Natural killer cell (primary cell): ENCODE data around the gene AOX1. TPM values are rescaled to one million over a fixed set of nuclear protein-coding genes. Genes with fewer than 3 reads are reported as not detected.

ENCODE experiments used
- ATAC-seq, 3 donors: fragments of 150-1000 bp in 2 of 3; fragments of 200-7000 bp in 1 of 3; cut with Tn5 transposase; 1 replicate in 1 of 3; 2 replicates in 2 of 3; pipeline ENCODE4 v1.10.0; 2021; ENCODE audit warnings: mild to moderate bottlenecking in 2 of 3, moderate library complexity in 2 of 3
- DNase-seq, 2 donors: peaks; one replicate each; pipeline versions ENCODE4 v3.0.0 to v3.0.0-alpha.2; 2013 to 2021; ENCODE audit warnings: mixed read lengths in 1 of 2
- H3K27ac ChIP-seq: one replicate; pipeline ENCODE4 v1.5.1; 2013; ENCODE audit warnings: mild to moderate bottlenecking, low read length
- H3K27me3 ChIP-seq: one replicate; pipeline ENCODE4 v1.6.1; 2013; ENCODE audit warnings: low read length; ENCODE audit not compliant: control insufficient read depth, insufficient read depth
- H3K36me3 ChIP-seq: one replicate; pipeline ENCODE4 v1.6.1; 2013; ENCODE audit warnings: low read length; ENCODE audit not compliant: control insufficient read depth, insufficient read depth
- H3K4me1 ChIP-seq: one replicate; pipeline ENCODE4 v1.6.1; 2013; ENCODE audit warnings: low read length; ENCODE audit not compliant: control insufficient read depth, insufficient read depth
- H3K4me3 ChIP-seq: one replicate; pipeline ENCODE4 v1.5.1; 2013; ENCODE audit warnings: low read length
- H3K9me3 ChIP-seq: one replicate; pipeline ENCODE4 v1.6.1; 2013; ENCODE audit warnings: low read length; ENCODE audit not compliant: control insufficient read depth, insufficient read depth
- H3K27ac Mint-ChIP-seq, 2 donors: one replicate each; pipeline ENCODE4 v1.8.0; 2022; ENCODE audit warnings: mild to moderate bottlenecking in 2 of 2, mixed read lengths in 2 of 2, moderate library complexity in 1 of 2
- H3K27me3 Mint-ChIP-seq, 2 donors: one replicate each; pipeline ENCODE4 v1.8.0; 2022; ENCODE audit warnings: low read depth in 2 of 2, mixed read lengths in 2 of 2
- H3K36me3 Mint-ChIP-seq: one replicate; pipeline ENCODE4 v1.8.0; 2022; ENCODE audit warnings: mixed read lengths
- H3K4me1 Mint-ChIP-seq, 2 donors: one replicate each; pipeline ENCODE4 v1.8.0; 2022; ENCODE audit warnings: mixed read lengths in 2 of 2
- H3K4me3 Mint-ChIP-seq: one replicate; pipeline ENCODE4 v1.8.0; 2022; ENCODE audit warnings: mild to moderate bottlenecking, moderate library complexity, mixed read lengths
- H3K9me3 Mint-ChIP-seq, 2 donors: one replicate each; pipeline ENCODE4 v1.8.0; 2022; ENCODE audit warnings: mixed read lengths in 2 of 2
- WGBS: methylation state at CpG from one replicate; pipeline ENCODE4 v1.1.7; 2013; ENCODE audit warnings: missing lambda C conversion rate; ENCODE audit not compliant: insufficient coverage; 5-methylcytosine and 5-hydroxymethylcytosine counted together
- intact Hi-C: fragments of 100-400 bp; cut with micrococcal nuclease; formaldehyde crosslinking; loops from one replicate; pipeline ENCODE4 v1.14.2; 2022
- total RNA-seq, 4 donors: library from RNA; stranded (reverse); fragments of 120-200 nt in 1 of 4; gene quantifications; one replicate each; pipeline versions ENCODE4 v1.2.3 to v1.2.4, GENCODE V29; 2013 to 2022
- TF ChIP-seq, protein P1 (sequence below): fragments of 200-600 bp; IDR thresholded peaks from one replicate; pipeline ENCODE4 v1.8.0; 2022; ENCODE audit warnings: antibody characterized with exemption

Gene AOX1
- total RNA-seq, 3 donors from 2014 or later (not counting 1 experiment from before 2014, with no cell fraction given) = not detected

DNA sequence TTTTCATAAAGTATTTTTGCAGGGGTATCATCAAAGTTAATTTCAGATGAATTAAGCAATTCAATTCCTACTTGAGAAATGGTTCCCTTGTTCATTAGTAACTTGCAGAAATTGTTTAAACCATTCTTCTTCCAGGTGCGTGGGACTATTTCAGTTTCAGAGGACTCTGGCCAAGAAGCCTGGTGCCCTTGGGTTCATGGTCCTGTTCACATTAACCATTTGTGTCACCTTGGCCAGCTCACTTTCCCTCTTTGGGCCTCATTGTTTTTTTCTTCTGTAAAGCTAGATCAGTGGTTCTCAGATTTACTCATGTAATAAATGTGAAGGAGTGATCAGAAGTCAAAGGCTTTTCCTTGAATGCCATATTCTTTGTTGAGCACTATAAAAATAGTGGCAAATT lies 113.5 kb downstream of the AOX1 start:
- H3K27me3 Mint-ChIP-seq = peaks cover 10 to 15% of the 10 kb centered on the region in 2 donors
- no peaks in the 10 kb centered on the region for H3K27me3 ChIP-seq
- no peaks in the 10 kb centered on the region for H3K9me3 Mint-ChIP-seq
- 28% methylated on average over 1 of the region's 1 CpG for WGBS
- peaks cover 10% of the 10 kb centered on the region for H3K4me1 ChIP-seq
- H3K36me3 Mint-ChIP-seq = no peaks in the 10 kb centered on the region
- ATAC-seq (no peak), DNase-seq (no peak)
- H3K4me1 Mint-ChIP-seq = no peaks in the 10 kb centered on the region
- H3K36me3 ChIP-seq = no peaks in the 10 kb centered on the region
- H3K4me3 Mint-ChIP-seq = no peak overlapping the region
- H3K27ac ChIP-seq = no peak overlapping the region
- no peak overlapping the region for H3K27ac Mint-ChIP-seq
- TF ChIP-seq, protein P1, sequence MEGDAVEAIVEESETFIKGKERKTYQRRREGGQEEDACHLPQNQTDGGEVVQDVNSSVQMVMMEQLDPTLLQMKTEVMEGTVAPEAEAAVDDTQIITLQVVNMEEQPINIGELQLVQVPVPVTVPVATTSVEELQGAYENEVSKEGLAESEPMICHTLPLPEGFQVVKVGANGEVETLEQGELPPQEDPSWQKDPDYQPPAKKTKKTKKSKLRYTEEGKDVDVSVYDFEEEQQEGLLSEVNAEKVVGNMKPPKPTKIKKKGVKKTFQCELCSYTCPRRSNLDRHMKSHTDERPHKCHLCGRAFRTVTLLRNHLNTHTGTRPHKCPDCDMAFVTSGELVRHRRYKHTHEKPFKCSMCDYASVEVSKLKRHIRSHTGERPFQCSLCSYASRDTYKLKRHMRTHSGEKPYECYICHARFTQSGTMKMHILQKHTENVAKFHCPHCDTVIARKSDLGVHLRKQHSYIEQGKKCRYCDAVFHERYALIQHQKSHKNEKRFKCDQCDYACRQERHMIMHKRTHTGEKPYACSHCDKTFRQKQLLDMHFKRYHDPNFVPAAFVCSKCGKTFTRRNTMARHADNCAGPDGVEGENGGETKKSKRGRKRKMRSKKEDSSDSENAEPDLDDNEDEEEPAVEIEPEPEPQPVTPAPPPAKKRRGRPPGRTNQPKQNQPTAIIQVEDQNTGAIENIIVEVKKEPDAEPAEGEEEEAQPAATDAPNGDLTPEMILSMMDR = no peak
- no peak overlapping the region for H3K4me3 ChIP-seq
- intact Hi-C loops = no loop called here
- H3K9me3 ChIP-seq = no peaks in the 10 kb centered on the region

DNA sequence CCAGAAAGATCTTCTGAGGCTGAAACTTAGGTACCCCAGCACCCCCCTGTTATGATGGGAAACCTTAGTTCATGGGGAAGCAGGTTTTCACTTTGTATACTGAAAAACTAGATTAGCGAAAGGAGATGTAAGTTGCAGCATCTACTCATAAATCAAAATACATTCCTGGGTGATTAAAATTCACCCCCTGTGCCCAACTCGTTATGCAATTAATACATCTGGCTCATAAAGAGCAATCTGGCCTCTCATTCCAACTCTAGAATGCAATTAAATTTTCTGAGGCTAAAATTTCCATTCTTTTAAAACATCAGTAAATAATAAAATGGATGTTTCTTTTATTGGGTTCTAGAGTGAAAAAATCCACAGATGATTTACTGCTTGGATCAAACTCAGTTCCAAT lies 115.0 kb downstream of the AOX1 start:
- peaks cover 3% of the 10 kb centered on the region for H3K4me1 ChIP-seq
- DNase-seq = no peak
- intact Hi-C loops = no loop called here
- no peaks in the 10 kb centered on the region for H3K27me3 ChIP-seq
- no peak overlapping the region for H3K27ac ChIP-seq
- peaks cover 10 to 15% of the 10 kb centered on the region in 2 donors for H3K27me3 Mint-ChIP-seq
- H3K9me3 ChIP-seq = no peaks in the 10 kb centered on the region
- H3K4me1 Mint-ChIP-seq = no peaks in the 10 kb centered on the region
- H3K36me3 Mint-ChIP-seq = no peaks in the 10 kb centered on the region
- H3K4me3 ChIP-seq = no peak overlapping the region
- no peaks in the 10 kb centered on the region for H3K36me3 ChIP-seq
- TF ChIP-seq, protein P1 = no peak
- H3K4me3 Mint-ChIP-seq = no peak overlapping the region
- ATAC-seq = no peak
- no peak overlapping the region for H3K27ac Mint-ChIP-seq
- 82% methylated on average over 2 of the region's 2 CpGs for WGBS
- H3K9me3 Mint-ChIP-seq = no peaks in the 10 kb centered on the region

DNA sequence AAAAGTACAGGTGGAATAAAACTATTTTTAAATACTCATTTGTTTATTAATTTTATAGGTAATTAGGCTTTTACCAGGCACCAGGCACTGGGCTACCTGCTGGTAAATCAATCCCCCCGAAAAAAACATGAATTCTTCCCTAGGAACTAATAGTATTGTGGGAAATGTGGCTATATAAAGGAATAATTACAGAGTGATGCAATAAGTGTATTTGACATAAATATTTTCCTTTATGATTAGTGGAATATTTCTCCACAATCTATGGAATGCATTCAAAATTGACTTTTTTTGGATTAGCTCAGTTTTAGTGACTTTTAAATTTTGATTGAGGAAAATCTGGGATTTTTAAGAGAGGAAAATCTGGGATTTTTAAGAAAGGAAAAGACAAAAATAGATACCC lies 116.2 kb downstream of the AOX1 start:
- TF ChIP-seq, protein P1 = no peak
- H3K9me3 Mint-ChIP-seq = no peaks in the 10 kb centered on the region
- H3K4me3 Mint-ChIP-seq = no peak overlapping the region
- no peaks in the 10 kb centered on the region for H3K36me3 Mint-ChIP-seq
- no peak overlapping the region for H3K27ac Mint-ChIP-seq
- peaks cover 10 to 15% of the 10 kb centered on the region in 2 donors for H3K27me3 Mint-ChIP-seq
- ATAC-seq (no peak), DNase-seq (no peak)
- no peak overlapping the region for H3K4me3 ChIP-seq
- no CpG with 5 or more reads among the region's 1 CpG for WGBS
- intact Hi-C loops = no loop called here
- no peaks in the 10 kb centered on the region for H3K9me3 ChIP-seq
- H3K4me1 ChIP-seq = no peaks in the 10 kb centered on the region
- H3K27me3 ChIP-seq = no peaks in the 10 kb centered on the region
- H3K4me1 Mint-ChIP-seq = no peaks in the 10 kb centered on the region
- no peak overlapping the region for H3K27ac ChIP-seq
- no peaks in the 10 kb centered on the region for H3K36me3 ChIP-seq

DNA sequence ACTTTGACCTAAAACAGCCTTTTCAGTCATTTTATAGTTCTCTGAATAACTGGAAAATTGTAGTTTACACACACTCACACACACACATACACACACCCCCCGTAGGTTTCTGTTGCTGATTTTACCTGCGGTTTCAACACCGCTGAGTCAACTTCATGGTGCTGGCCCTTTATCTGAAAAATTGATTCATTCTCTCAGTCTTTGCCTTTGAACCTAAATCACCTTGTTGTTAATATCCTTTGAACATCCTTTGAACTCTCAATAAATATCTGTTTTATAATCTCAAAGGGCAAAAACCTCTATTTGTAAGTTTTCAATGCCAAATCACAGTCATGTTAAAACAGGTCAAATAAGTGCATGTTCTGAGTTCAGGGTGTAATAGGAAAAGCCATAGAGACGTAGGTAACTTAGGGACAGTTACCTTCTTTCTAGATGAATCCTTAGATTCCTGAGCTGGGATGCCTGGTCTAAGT lies 116.9 kb downstream of the AOX1 start:
- no peaks in the 10 kb centered on the region for H3K9me3 ChIP-seq
- no peaks in the 10 kb centered on the region for H3K27me3 ChIP-seq
- Mint-ChIP-seq H3K36me3 (no peaks in the 10 kb centered on the region), H3K4me3 (no peak overlapping the region), H3K27ac (no peak overlapping the region), H3K27me3 (peaks cover 10 to 15% of the 10 kb centered on the region in 2 donors), H3K4me1 (no peaks in the 10 kb centered on the region), H3K9me3 (no peaks in the 10 kb centered on the region)
- TF ChIP-seq, protein P1 = no peak
- no peak overlapping the region for H3K4me3 ChIP-seq
- H3K27ac ChIP-seq = no peak overlapping the region
- no peaks in the 10 kb centered on the region for H3K36me3 ChIP-seq
- DNase-seq (peak in 1 of 2 donors; percentile 60), ATAC-seq (no peak)
- 68% methylated on average over 4 of the region's 4 CpGs for WGBS
- intact Hi-C loops = no loop called here
- no peaks in the 10 kb centered on the region for H3K4me1 ChIP-seq
